Epithelial cell of esophagus (primary cell): ENCODE data around the gene NFATC2.

ENCODE experiments used
- DNase-seq: peaks from one replicate; pipeline ENCODE4 v3.0.0; 2010; ENCODE audit warnings: low read depth
- H3K4me3 ChIP-seq: 2 replicates; pipeline ENCODE4 v1.5.1; 2011; ENCODE audit warnings: mild to moderate bottlenecking, low read length, control low read depth
- CTCF ChIP-seq: IDR thresholded peaks from 2 replicates; pipeline ENCODE4 v1.5.1; 2011; ENCODE audit warnings: low read depth, mild to moderate bottlenecking, low read length, control low read depth, inconsistent platforms; ENCODE audit not compliant: insufficient read depth; ENCODE audit errors: missing control alignments

The NFATC2 gene

GRCh38 chr20:51490635-51491034 lies 51.9 kb downstream of the NFATC2 start:
- no peak for DNase-seq
- H3K4me3 ChIP-seq = no peak overlapping the region
- TF ChIP-seq CTCF = no peak

GRCh38 chr20:51489611-51490010 lies 52.9 kb downstream of the NFATC2 start:
- no peak for TF ChIP-seq CTCF
- peak; percentile 64 for DNase-seq
- H3K4me3 ChIP-seq = no peak overlapping the region

GRCh38 chr20:51488331-51488730 lies 54.2 kb downstream of the NFATC2 start:
- no peak for DNase-seq
- H3K4me3 ChIP-seq = no peak overlapping the region
- TF ChIP-seq CTCF = no peak

GRCh38 chr20:51487565-51488268 lies 54.8 kb downstream of the NFATC2 start:
- peak; percentile 96 for DNase-seq
- no peak for TF ChIP-seq CTCF
- no peak overlapping the region for H3K4me3 ChIP-seq

- H3K4me3 ChIP-seq = no peak overlapping the region
- TF ChIP-seq CTCF = no peak
- no peak for DNase-seq
These were observed 55.4 kb downstream of the NFATC2 start for GRCh38 chr20:51487076-51487475.

GRCh38 chr20:51486197-51487005 lies 56.1 kb downstream of the NFATC2 start:
- H3K4me3 ChIP-seq = no peak overlapping the region
- no peak for TF ChIP-seq CTCF

More at GRCh38 chr20:51486197-51487005, 56.1 kb downstream of the NFATC2 start:
- peak; percentile 20 for DNase-seq
